A673 (cell line): ENCODE results near the gene OR8B12. TPM values are rescaled to one million over a fixed set of nuclear protein-coding genes. Genes with fewer than 3 reads are reported as not detected.
"Not testable (repeated sequence)": the region's sequence is repeated elsewhere in the genome, so short reads cannot be mapped to it uniquely, and the experiment has no call there.

ENCODE experiments used
- BruUV-seq: library from RNA; stranded (reverse); fragments of 400-500 nt; replicated peaks from 2 replicates; lab custom pipeline; 2021; lab: Mats Ljungman, UMichigan
- CTCF ChIA-PET: fragments of 300-600 bp; sonication (Branson Sonifier 250); formaldehyde crosslinking; loops from one replicate; lab custom pipeline; 2022; ENCODE audit warnings: antibody characterized with exemption; lab: Charles Lee
- POLR2A ChIA-PET: fragments of 300-600 bp; sonication (Branson Sonifier 250); formaldehyde crosslinking; loops from one replicate; lab custom pipeline; 2022; ENCODE audit warnings: antibody characterized with exemption; ENCODE audit not compliant: low non-redundant PET; lab: Charles Lee
- DNase-seq: peaks from one replicate; pipeline ENCODE4 v3.0.0-alpha.2; 2015; ENCODE audit warnings: low spot score
- H3K27ac ChIP-seq: fragments of 200-600 bp; sonication (generic); 2 replicates; pipeline ENCODE4 v1.5.1; 2016; ENCODE audit warnings: mixed run types, low read depth, mild to moderate bottlenecking, mixed read lengths, antibody characterized with exemption, low read length; ENCODE audit not compliant: poor library complexity, severe bottlenecking
- H3K27me3 ChIP-seq: fragments of 200-600 bp; sonication (generic); replicated peaks from 2 replicates; pipeline ENCODE4 v1.6.1; 2017; ENCODE audit warnings: mixed run types, low read depth, mild to moderate bottlenecking, mixed read lengths, antibody characterized with exemption, low read length; ENCODE audit not compliant: insufficient read depth, poor library complexity
- H3K36me3 ChIP-seq: fragments of 200-600 bp; sonication (generic); 2 replicates; pipeline ENCODE4 v1.6.1; 2016; ENCODE audit warnings: mixed run types, mild to moderate bottlenecking, mixed read lengths, antibody characterized with exemption, low read length; ENCODE audit not compliant: insufficient read depth, poor library complexity, severe bottlenecking
- H3K4me1 ChIP-seq: fragments of 200-600 bp; sonication (generic); 2 replicates; pipeline ENCODE4 v1.6.1; 2017; ENCODE audit warnings: mixed run types, mild to moderate bottlenecking, mixed read lengths, antibody characterized with exemption, low read length; ENCODE audit not compliant: insufficient read depth, poor library complexity, severe bottlenecking
- H3K4me3 ChIP-seq: fragments of 200-600 bp; sonication (generic); 2 replicates; pipeline ENCODE4 v1.5.1; 2016; ENCODE audit warnings: low read depth, mixed run types, mild to moderate bottlenecking, mixed read lengths, low read length; ENCODE audit not compliant: poor library complexity, severe bottlenecking
- H3K9me3 ChIP-seq: fragments of 200-600 bp; sonication (generic); 2 replicates; pipeline ENCODE4 v1.6.1; 2016; ENCODE audit warnings: mixed run types, low read depth, mild to moderate bottlenecking, mixed read lengths, antibody characterized with exemption, low read length; ENCODE audit not compliant: poor library complexity, severe bottlenecking
- EZH2 ChIP-seq: fragments of 200-600 bp; sonication (generic); IDR thresholded peaks from 2 replicates; pipeline ENCODE4 v1.6.1; 2017; ENCODE audit warnings: borderline replicate concordance, low read depth, mild to moderate bottlenecking, mixed read lengths, antibody characterized with exemption, low read length; ENCODE audit not compliant: poor library complexity, severe bottlenecking
- intact Hi-C: fragments of 100-400 bp; cut with micrococcal nuclease; formaldehyde crosslinking; loops from one replicate; pipeline ENCODE4 v1.10.0; 2022; ENCODE audit not compliant: unreplicated experiment
- total RNA-seq: library from RNA; stranded (reverse); gene quantifications from 2 replicates; pipeline ENCODE4 v1.2.3, GENCODE V29; 2021
- TF ChIP-seq, protein P1 (sequence below): fragments of 300-800, 200-600 bp; sonication (generic); conservative IDR thresholded peaks from 2 replicates; pipeline ENCODE4 v1.5.1; 2017; ENCODE audit warnings: low read depth, mild to moderate bottlenecking, antibody characterized with exemption, low read length, moderate library complexity, mixed read lengths

OR8B12 gene
- total RNA-seq, 1 experiment from 2014 or later, result not detected

DNA sequence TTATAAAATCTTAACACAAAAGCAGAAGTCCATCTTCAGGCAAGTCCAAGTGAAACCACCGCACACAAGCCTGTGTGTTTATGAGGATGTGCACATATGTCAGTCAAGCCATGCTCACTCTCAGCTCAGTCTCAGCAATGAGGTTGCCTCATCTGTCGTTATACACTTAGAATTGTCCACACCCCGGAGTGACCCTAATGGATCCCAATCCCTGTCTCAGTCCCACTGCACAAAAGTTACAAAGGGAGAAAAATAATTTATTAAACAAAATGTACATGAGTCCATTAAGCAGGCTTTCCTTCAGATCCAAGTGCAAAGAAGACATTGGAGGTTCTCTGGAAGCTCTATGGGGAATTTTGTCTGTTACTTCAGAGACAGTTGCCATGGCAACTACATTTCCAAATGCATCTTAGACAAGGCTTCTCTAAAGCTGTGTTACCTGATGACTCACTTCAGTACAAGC is 24.4 kb downstream of the OR8B12 start:
- no peak for DNase-seq

DNA sequence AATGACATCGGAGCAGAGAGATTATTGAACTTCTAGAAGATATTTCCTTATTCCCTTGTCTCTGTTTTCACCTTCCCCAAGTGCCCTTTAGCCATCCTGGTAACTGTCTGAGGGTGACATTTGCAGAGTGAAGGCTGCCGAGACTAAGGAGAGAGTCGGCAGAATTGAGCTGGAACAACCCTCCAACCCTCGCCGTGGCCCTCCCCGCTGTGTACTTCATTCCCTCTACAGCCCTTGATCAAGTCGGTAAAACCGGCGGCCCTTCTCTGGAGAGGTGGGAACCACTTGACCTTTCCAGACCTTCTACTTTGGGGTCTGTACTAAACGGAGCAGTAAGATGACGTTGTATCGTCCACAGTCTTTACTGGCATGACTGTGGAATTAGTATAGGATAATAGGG is 26.1 kb downstream of the OR8B12 start:
- no peak overlapping the region for H3K4me3 ChIP-seq
- CTCF ChIA-PET, result no interaction called here
- H3K4me1 ChIP-seq, result peaks cover 7% of the 10 kb centered on the region
- no peaks in the 10 kb centered on the region for H3K9me3 ChIP-seq
- BruUV-seq, result no TSS peak
- no peak overlapping the region for H3K27ac ChIP-seq
- TF ChIP-seq, protein P1, sequence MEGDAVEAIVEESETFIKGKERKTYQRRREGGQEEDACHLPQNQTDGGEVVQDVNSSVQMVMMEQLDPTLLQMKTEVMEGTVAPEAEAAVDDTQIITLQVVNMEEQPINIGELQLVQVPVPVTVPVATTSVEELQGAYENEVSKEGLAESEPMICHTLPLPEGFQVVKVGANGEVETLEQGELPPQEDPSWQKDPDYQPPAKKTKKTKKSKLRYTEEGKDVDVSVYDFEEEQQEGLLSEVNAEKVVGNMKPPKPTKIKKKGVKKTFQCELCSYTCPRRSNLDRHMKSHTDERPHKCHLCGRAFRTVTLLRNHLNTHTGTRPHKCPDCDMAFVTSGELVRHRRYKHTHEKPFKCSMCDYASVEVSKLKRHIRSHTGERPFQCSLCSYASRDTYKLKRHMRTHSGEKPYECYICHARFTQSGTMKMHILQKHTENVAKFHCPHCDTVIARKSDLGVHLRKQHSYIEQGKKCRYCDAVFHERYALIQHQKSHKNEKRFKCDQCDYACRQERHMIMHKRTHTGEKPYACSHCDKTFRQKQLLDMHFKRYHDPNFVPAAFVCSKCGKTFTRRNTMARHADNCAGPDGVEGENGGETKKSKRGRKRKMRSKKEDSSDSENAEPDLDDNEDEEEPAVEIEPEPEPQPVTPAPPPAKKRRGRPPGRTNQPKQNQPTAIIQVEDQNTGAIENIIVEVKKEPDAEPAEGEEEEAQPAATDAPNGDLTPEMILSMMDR, result no peak
- no peak for TF ChIP-seq EZH2
- DNase-seq, result no peak
- no peaks in the 10 kb centered on the region for H3K36me3 ChIP-seq
- intact Hi-C loops, result no loop called here
- H3K27me3 ChIP-seq, result peaks cover 6% of the 10 kb centered on the region
- POLR2A ChIA-PET, result no interaction called here

More for the DNA sequence above, 24.4 kb downstream of the OR8B12 start:
- no TSS peak for BruUV-seq
- H3K4me3 ChIP-seq, result no peak overlapping the region
- H3K27ac ChIP-seq, result no peak overlapping the region
- H3K36me3 ChIP-seq, result no peaks in the 10 kb centered on the region
- no peak for TF ChIP-seq EZH2
- TF ChIP-seq, protein P1, result no peak
- POLR2A ChIA-PET, result no interaction called here
- H3K9me3 ChIP-seq, result no peaks in the 10 kb centered on the region
- H3K27me3 ChIP-seq, result no peaks in the 10 kb centered on the region
- CTCF ChIA-PET, result no interaction called here
- intact Hi-C loops, result no loop called here
- H3K4me1 ChIP-seq, result peaks cover 7% of the 10 kb centered on the region

DNA sequence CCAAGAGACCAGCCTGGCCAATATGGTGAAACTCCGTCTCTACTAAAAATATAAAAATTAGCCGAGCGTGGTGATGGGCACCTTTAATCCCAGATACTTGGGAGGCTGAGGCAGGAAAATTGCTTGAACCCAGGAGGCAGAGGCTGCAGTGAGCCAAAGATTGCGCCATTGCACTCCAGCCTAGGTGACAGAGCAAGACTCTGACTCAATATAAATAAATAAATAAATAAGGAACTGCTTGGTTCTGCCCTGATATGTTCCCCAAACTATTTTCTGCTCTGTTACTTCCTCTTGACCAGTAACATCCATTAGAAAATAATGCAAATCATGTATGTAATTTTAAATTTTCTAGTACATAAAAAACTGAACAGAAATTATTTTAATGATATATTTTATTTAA is 28.8 kb downstream of the OR8B12 start:
- DNase-seq, BruUV-seq, POLR2A ChIA-PET, H3K4me1 ChIP-seq, H3K4me3 ChIP-seq, CTCF ChIA-PET, H3K27ac ChIP-seq, H3K36me3 ChIP-seq, H3K9me3 ChIP-seq, intact Hi-C loops: not testable (repeated sequence)
- H3K27me3 ChIP-seq, result peaks cover 21% of the 10 kb centered on the region

DNA sequence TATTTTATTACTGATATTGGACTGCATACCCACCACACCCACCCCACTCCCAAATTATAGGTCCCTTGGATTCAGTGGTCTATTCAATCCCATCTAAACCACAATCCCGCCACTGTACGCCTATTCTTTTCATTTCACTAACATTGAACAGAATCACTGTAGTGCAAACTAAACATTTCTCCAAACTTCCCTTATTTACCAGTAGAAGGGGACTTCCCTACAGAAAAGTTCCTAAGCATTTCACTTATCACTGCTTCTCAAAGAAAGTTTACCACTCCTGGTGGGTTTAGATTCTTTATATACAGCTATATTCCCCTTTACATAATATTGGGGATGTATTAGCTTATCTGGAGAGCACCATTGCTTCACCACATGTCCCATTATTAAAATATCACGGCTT is 29.3 kb downstream of the OR8B12 start:
- ChIA-PET CTCF (no interaction called here), POLR2A (no interaction called here)
- TF ChIP-seq, protein P1, result no peak
- TF ChIP-seq EZH2, result no peak
- DNase-seq, result no peak
- Histone ChIP-seq H3K9me3 (no peaks in the 10 kb centered on the region), H3K4me1 (no peaks in the 10 kb centered on the region), H3K4me3 (no peak overlapping the region), H3K27ac (no peak overlapping the region), H3K27me3 (peaks cover 21% of the 10 kb centered on the region), H3K36me3 (no peaks in the 10 kb centered on the region)
- intact Hi-C loops, result no loop called here
- no TSS peak for BruUV-seq
